Lower lobe of right lung (tissue), 2 donors: ENCODE data around the gene TBR1. TPM values are rescaled to one million over a fixed set of nuclear protein-coding genes. Genes with fewer than 3 reads are reported as not detected.

ENCODE experiments used
- ATAC-seq, 2 donors: fragments of 200-7000 bp; cut with Tn5 transposase; one replicate each; pipeline ENCODE4 v1.9.1; 2020 to 2022; ENCODE audit warnings: mild to moderate bottlenecking in 2 of 2, moderate library complexity in 2 of 2
- DNase-seq: peaks from one replicate; pipeline ENCODE4 v3.0.0-alpha.2; 2020
- H3K27ac ChIP-seq: fragments of 200-600 bp; one replicate; pipeline ENCODE4 v1.8.0; 2022
- H3K27me3 ChIP-seq: fragments of 200-600 bp; one replicate; pipeline ENCODE4 v1.8.0; 2022; ENCODE audit warnings: low read depth
- H3K36me3 ChIP-seq: fragments of 200-600 bp; one replicate; pipeline ENCODE4 v1.8.0; 2022; ENCODE audit warnings: mild to moderate bottlenecking
- H3K4me1 ChIP-seq: fragments of 200-600 bp; one replicate; pipeline ENCODE4 v1.8.0; 2022
- H3K4me3 ChIP-seq: fragments of 200-600 bp; one replicate; pipeline ENCODE4 v1.8.0; 2022; ENCODE audit warnings: mild to moderate bottlenecking
- H3K9me3 ChIP-seq: fragments of 200-600 bp; one replicate; pipeline ENCODE4 v1.8.0; 2022
- CTCF ChIP-seq: fragments of 200-600 bp; IDR thresholded peaks from one replicate; pipeline ENCODE4 v1.8.0; 2022; ENCODE audit warnings: antibody characterized with exemption, mild to moderate bottlenecking
- intact Hi-C: fragments of 100-400 bp; cut with DNase I; formaldehyde crosslinking; loops from one replicate; pipeline ENCODE4 v1.11.0; 2022
- total RNA-seq: library from RNA; stranded (reverse); fragmentation: NEBNext Ultra II Directional; extraction: Animal tissue kit (Norgen Biotek cat#: 25700); gene quantifications from one replicate; pipeline ENCODE4 v1.2.1, GENCODE V29; 2021
- donor health status: DM: no; HTN: yes; CAD: no; lungs with severe emphysema.

TBR1 gene
- total RNA-seq, 1 donor from 2014 or later = not detected

GRCh38 chr2:161406316-161406715 is 9.8 kb upstream of the TBR1 start:
- Histone ChIP-seq H3K9me3 (no peaks in the 10 kb centered on the region), H3K27ac (no peak overlapping the region), H3K4me3 (no peak overlapping the region), H3K36me3 (peaks cover 18% of the 10 kb centered on the region), H3K27me3 (no peaks in the 10 kb centered on the region), H3K4me1 (no peaks in the 10 kb centered on the region)
- TF ChIP-seq CTCF = no peak
- intact Hi-C loops = no loop called here
- ATAC-seq = no peak
- DNase-seq = no peak

GRCh38 chr2:161407597-161407996 is 8.5 kb upstream of the TBR1 start:
- Histone ChIP-seq H3K36me3 (peaks cover 9% of the 10 kb centered on the region), H3K4me3 (no peak overlapping the region), H3K27ac (no peak overlapping the region), H3K9me3 (no peaks in the 10 kb centered on the region), H3K4me1 (no peaks in the 10 kb centered on the region), H3K27me3 (no peaks in the 10 kb centered on the region)
- no peak for TF ChIP-seq CTCF
- DNase-seq (no peak), ATAC-seq (no peak)
- intact Hi-C loops = no loop called here

- H3K27ac ChIP-seq = no peak overlapping the region
- no peak overlapping the region for H3K4me3 ChIP-seq
- peaks cover 9% of the 10 kb centered on the region for H3K36me3 ChIP-seq
- no peak for DNase-seq
- H3K9me3 ChIP-seq = no peaks in the 10 kb centered on the region
- peaks cover 12% of the 10 kb centered on the region for H3K27me3 ChIP-seq
- peaks cover 5% of the 10 kb centered on the region for H3K4me1 ChIP-seq
- intact Hi-C loops = no loop called here
- no peak for ATAC-seq
- TF ChIP-seq CTCF = no peak
Measured at GRCh38 chr2:161409308-161409907, 6.7 kb upstream of the TBR1 start.

GRCh38 chr2:161412346-161412745 is 3.8 kb upstream of the TBR1 start:
- intact Hi-C loops = no loop called here
- no peak for ATAC-seq
- DNase-seq = no peak
- no peak overlapping the region for H3K4me3 ChIP-seq
- no peaks in the 10 kb centered on the region for H3K9me3 ChIP-seq
- H3K4me1 ChIP-seq = peaks cover 34% of the 10 kb centered on the region
- H3K27me3 ChIP-seq = peaks cover 41% of the 10 kb centered on the region
- H3K36me3 ChIP-seq = peaks cover 9% of the 10 kb centered on the region
- no peak for TF ChIP-seq CTCF
- H3K27ac ChIP-seq = no peak overlapping the region

- intact Hi-C loops = no loop called here
- peak; percentile 75 to 77 for ATAC-seq
- Histone ChIP-seq H3K27me3 (peaks cover 61% of the 10 kb centered on the region), H3K9me3 (no peaks in the 10 kb centered on the region), H3K4me3 (peak overlapping the region; percentile 52), H3K4me1 (peaks cover 45% of the 10 kb centered on the region), H3K27ac (no peak overlapping the region), H3K36me3 (peaks cover 4% of the 10 kb centered on the region)
- no peak for TF ChIP-seq CTCF
- DNase-seq = no peak
Measured at GRCh38 chr2:161414042-161415033, 1.8 kb upstream of the TBR1 start.
